GM12873 (cell line): ENCODE measurements around the gene TWF1.

ENCODE experiments used
- CTCF ChIP-seq: IDR thresholded peaks from 2 replicates; pipeline ENCODE4 v1.5.1; 2012; ENCODE audit warnings: low read depth, mild to moderate bottlenecking, moderate library complexity, low read length, control low read depth; ENCODE audit not compliant: insufficient read depth; ENCODE audit errors: missing control alignments

TWF1 gene

DNA sequence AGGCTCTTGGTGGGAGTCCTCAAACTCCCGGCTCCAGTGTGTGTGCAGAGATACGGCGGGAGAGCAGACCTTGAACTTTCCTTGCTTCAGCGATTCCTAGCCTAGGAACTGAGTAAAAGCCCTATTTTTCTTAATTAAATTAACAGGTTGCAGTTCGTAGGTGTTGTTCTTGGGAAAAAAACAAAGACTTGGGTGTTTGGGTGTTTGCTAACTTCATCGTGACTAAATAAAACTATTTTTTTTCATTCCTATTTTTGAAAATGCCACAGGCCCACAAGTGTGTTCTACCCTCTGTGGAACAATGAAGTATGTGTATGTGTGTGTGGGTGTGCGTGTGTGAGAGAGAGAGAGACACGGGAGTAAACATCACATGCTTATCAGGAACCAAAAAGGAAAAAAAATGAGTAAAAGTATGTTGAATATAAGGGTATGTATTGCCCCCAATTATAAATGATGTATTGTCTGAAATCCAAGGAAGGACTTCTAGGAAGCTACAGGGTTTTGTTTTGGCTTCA, 30.4 kb upstream of the TWF1 start:
- TF ChIP-seq CTCF: no peak

DNA sequence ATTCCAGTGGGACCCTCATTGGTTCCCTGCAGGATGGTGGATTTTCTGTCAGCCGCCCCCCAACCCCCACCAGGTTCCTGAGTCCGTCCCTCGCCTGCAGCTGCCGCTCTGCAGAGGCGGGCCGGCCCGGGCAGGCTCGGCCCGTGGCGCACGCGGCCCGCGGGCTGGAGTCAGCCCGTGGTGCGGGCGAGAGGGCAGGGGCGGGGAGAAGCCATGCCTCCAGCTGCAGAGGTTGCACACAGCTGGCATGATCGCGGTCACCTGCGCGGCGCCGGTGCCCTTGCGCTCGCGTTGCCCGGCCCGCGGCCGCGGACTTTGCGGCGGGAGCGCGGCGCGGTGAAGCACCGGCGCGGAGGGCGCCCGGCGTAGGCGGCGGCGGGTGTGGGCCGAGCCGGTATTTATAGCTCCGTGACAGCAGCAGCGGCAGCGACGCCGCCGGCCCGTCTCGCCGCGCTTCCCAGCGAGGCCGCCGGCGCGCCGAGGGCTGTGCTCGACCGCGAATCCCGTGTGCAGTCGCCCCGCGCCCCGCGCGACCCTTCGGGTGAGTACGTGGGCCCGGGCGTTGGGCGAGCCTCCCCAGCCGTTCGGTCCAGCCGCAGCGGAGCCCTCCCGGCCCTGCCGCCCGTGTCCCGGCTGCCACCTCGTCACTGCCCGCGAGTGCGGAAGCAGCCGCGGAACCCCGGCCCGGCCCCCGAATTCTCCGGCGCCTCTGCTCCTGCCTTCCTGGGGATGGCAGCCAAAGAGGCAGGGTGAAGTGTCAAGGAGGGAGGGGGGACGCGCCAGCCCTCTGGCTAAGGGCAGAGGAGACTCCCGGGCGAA, 29.7 kb upstream of the TWF1 start, which contains the start of gene TMEM117:
Gene TMEM117, plus strand, starts transcription at position 426 of the 819 bp plus-strand sequence.
- no peak for TF ChIP-seq CTCF

DNA sequence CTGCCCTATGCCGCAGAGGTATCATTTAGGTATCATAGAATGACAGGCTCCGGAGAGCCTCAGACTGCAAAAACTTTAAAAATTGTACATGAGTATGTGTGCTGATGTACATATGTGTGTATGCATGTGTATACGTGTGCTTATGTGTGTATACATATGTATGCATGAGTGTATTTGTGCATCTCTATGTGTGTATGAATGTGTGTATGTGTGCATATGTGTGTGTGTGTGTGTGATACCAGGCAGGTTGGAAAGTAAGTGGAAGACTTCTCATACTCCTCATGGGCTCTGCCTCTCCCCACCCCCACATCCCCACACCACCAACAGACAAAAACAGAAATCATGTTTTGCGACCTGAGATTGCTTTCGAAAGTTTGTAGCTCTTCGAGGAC, 29.1 kb upstream of the TWF1 start:
- TF ChIP-seq CTCF: no peak

DNA sequence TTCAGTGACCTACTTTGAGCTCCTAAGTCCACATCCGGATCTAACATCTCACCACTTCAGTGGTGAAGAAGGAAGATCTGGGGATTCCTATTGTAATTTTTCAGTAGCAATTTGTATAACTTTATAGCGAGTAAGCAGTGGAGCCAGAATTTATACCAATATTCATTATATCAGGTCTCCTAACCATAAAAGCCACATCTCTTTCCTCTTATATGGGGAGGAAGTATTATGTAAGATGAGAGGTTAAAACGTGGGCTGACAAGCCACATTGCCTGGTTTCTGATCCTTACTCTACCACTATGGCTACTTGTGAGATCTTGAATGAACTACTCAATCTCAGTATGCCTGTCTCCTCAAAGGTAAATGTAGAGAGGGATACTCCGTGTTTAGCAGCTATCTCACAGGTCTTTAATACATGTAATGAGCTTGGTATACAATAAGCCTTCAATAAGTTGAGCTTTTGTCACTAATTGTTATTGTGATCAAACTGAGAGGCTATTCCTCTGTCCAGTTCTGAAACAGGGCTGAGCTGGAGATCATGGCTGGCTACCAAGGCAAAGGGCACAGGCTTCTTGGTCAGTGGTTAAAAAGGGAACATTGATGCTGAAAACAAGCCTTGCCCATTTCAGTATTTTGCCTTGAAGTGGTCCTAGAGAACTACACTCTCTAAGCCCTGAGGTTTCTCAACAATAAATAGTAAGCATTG, 26.5 kb upstream of the TWF1 start:
- no peak for TF ChIP-seq CTCF

DNA sequence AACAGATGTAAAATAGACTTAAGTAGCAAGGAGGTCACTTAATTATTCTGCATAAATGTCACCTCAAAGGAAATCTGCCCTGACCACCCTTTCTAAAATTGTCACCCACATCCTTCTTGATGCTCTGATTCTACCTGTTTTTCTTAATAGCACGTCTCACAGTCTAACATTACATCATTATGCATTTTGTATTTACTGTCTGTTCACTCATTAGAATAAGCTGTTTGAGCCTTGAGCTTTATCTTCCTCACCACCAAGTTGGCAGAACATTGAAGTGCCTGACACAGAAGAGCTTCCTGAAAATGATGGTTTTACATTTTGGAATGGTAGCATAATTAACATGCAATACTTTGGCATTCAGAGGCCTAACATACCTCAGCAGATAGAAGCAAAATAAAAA, 21.0 kb upstream of the TWF1 start:
- TF ChIP-seq CTCF: no peak

DNA sequence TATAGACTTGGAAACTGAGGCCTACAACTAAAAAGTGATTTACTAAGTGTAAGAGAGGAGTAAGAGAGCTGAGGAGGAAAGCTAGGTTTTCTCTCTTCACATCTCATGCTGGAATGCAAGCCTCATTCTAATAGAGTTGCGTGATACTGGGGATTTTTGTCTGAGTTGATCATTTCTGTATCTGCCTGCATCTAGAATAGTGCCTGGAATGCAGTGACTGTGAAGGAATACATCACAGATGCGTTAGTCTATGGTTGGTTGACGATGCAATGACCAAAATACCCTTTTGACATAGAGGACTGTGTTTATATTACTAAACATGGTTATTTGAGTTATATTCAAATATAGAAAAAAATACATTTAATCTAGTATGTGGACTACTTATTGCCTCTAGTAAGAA, 20.6 kb upstream of the TWF1 start:
- TF ChIP-seq CTCF: no peak

DNA sequence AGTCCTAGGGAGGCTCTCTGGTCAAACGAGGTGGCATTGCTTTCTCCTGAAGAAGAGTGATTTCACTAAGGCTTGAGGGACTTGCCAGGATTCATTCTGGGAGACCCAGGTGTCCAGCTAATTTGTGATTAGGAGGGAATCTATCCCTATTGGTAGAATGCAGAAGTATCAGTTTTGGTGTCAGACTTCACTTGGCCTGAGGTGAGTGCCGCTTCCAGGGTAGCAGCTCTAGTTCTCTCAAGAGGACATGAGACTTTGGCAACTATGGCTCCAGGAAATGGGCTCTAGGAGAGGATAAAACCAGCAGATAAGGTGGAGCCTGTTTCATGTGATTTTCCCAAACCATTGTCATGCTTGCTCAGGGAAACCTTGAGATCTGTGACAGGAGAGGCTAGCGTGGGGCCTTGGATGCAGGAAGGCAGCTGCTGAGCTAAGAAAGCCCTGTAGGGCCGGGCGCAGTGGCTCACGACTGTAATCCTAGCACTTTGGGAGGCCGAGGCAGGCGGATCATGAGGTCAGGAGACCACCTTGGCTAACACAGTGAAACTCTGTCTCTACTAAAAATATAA, 18.2 kb upstream of the TWF1 start:
- no peak for TF ChIP-seq CTCF
